ENCODE results near the gene PSORS1C1.
"Not testable (repeated sequence)": the region's sequence is repeated elsewhere in the genome, so short reads cannot be mapped to it uniquely, and the experiment has no call there.

Gene PSORS1C1, protein sequence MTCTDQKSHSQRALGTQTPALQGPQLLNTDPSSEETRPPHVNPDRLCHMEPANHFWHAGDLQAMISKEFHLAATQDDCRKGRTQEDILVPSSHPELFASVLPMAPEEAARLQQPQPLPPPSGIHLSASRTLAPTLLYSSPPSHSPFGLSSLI

DNA sequence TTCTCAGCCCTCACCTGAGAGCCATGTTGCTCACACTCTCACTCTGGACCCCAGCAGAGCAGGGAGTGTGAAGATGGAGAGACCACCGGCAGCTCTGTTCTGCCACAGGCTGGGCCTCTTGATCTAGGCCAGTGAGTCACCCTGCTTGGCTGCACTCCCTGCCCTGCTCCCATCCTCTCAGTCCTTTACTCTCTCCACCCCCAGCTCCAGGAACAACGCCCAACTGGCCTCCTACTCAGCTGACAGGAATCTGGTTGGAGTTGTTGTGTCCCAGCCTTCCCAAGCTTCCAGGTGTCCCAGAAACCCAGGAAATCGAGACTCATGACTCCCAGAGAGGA lies at the start of gene PSORS1C1:
PSORS1C1 (plus strand) TSS at position 260 of the 338 bp plus-strand sequence. CDS start 14,833 bp downstream, outside the sequence.
- DNase-seq (ENCODE audit: low read depth, low spot score) = peak; percentile 86

DNA sequence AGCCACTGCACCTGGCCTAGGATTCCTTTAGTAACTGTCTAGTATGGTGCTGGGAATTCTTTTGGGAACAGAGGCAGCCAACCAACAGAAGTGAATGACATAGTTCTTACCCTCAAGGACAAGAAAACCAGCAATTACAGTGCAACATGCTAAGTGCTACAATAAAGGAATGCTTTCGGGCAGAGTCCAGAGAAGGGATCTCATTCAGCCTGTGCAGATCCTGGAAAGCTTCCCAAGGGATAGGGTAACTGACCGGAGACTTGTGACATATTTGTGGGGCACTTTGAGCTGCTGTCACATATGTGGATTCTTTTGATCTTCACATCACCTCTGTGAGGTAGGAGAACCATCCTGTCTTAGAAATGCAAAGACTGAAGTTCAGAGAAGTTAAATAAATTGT lies 49.0 kb upstream of the PSORS1C1 start:
- DNase-seq (ENCODE audit: low read depth, low spot score) = no peak

DNA sequence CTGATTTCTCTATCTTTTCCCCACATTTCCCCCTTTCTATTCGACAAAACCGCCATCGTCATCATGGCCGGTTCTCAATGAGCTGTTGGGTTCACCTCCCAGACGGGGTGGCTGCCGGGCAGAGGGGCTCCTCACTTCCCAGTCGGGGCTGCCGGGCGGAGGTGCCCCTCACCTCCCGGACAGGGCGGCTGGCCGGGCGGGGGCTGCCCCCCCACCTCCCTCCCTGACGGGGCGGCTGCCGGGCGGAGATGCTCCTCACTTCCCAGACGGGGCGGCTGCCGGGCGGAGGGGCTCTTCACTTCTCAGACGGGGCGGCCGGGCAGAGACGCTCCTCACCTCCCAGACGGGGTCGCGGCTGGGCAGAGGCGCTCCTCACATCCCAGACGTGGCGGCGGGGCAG lies 47.6 kb upstream of the PSORS1C1 start:
- DNase-seq (ENCODE audit: low read depth, low spot score) = not testable (repeated sequence)

DNA sequence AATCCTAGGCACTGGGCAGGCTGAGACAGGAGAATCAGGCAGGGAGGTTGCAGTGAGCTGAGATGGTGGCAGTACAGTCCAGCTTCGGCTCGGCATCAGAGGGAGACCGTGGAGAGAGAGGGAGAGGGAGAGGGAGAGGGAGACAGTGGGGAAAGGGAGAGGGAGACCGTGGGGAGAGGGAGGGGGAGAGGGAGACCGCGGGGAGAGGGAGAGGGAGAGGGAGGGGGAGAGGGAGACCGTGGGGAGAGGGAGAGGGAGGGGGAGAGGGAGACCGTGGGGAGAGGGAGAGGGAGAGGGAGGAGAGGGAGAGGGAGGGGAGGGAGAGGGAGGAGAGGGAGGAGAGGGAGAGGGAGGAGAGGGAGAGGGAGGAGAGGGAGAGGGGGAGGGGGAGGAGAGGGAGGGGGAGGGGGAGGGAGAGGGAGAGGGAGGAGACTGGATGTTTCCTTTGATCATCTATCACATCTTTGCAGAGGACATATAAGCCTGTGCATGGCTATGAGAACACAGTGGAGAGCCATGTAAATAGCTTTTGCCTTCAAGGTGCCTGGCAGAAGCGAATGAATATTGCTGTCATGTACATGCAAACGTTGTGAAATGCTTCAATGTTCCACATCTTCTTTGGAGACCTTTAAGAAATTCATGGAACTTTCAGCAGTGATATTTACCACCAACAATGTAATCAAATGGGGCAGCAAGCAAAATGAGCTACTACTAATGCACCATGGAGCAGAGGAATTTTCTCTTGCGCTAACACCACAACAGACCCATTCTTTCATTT lies 46.5 kb upstream of the PSORS1C1 start:
- not testable (repeated sequence) for DNase-seq (ENCODE audit: low read depth, low spot score)

DNA sequence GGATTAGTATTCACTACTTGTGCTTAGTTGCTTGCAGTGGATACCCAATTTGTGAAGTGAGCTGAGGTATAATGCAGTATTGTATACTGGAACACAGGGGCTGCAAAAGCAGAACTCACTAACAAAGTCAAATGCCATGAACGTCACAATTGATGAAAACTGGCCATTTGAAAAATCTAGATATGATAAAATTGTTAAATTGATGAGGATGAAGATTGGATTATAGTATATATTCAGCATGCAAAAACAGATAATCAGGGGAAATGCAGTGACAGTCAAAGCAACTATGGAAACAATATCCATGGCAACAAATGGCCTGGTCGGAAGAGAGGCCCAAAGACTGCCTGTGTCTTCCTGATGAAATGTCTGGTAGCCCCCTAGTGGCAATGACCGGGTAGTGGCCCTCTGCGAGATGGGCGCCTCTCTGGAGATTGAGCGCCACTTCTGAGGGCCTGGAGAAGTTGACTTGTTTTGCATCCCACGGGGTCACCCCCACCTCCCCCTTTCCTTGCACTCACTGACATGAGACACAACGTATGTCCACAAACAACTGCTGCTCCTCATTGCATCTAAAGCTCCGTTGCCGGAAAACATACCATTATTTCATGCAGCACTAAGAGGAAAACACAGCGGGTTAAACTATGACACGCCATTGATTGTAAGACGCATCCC lies 45.8 kb upstream of the PSORS1C1 start:
- peak; percentile 86 for DNase-seq (ENCODE audit: low read depth, low spot score)

DNA sequence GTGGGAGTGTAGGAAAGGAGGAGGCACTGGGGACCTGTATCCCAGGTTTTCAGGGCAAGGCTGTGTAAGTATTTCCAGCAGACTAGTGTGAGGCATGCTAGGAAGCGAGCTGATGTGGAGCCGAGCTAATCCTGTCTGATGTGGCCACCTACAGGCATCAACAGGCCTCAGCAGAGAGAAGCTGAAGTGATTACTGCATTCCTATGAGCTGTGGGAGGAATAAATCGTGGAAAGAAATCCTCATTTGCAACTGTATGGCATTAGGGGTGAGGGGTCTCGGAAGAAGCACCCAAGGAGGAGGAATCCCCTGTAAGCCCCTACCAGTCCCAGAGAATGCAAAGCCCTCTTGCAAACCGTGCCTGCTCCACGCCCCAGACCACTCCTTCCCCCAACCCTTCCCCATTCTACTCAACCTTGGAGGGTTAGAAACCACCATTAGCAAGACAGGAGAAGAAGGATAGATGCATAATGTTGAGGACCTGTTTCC lies 43.8 kb upstream of the PSORS1C1 start:
- DNase-seq (ENCODE audit: low read depth, low spot score) = peak; percentile 82

DNA sequence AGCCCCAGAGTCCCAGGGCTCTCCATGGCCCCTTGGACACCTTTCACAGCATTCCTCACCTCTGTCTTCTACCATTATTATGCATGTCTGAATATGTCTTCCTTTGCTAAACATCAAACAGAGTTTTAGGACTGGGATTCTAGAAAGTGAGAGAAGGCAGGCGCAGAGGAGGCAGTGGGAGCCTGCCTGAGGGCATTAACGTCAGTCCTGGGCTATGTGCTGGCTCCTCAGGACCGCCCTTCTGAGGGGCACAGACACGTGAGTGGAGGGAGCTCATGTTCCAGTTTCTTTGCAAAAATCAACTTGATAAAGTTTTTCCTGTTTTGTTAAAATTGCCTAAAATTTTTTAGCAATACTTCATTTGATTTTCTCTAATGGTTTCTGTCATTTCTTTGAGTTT lies 40.2 kb upstream of the PSORS1C1 start:
- DNase-seq (ENCODE audit: low read depth, low spot score) = peak; percentile 73

DNA sequence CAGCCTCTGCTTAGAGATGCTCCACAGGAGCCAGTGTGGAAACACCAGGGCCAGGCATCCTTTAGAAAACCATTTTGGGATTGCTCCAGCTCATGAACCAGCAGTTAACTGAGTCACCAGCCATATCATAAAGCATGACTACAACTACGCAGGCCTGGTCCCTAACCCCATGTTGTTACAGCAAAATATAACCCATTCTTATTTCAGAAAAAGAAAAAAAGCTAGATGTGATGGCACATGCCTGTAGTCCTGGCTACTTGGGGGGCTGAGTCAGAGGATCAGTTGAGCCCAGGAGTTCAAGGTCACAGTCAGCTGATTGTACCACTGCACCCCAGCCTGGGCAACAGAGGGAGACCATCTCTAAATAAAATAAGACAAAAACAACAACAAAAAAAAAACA lies 39.1 kb upstream of the PSORS1C1 start:
- no peak for DNase-seq (ENCODE audit: low read depth, low spot score)

DNA sequence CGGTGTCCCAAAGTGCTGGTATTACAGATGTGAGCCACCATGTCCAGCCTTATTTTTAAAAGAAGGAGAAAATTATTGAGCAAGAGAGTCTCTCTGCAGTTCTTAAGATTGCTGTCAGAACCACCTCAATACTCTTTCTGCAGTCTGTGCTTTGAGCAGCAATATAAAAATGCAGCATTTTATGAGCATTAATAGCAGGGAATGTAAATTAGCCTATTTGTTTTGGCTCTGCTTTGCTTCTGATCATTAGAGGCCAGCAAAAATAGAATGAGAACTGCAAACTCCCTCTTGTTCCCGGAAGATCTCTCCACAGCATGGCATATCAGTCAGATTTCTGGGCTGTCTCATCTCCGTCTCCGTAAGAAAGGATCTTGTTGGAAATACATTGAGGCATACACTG lies 38.0 kb upstream of the PSORS1C1 start:
- DNase-seq (ENCODE audit: low read depth, low spot score) = no peak

DNA sequence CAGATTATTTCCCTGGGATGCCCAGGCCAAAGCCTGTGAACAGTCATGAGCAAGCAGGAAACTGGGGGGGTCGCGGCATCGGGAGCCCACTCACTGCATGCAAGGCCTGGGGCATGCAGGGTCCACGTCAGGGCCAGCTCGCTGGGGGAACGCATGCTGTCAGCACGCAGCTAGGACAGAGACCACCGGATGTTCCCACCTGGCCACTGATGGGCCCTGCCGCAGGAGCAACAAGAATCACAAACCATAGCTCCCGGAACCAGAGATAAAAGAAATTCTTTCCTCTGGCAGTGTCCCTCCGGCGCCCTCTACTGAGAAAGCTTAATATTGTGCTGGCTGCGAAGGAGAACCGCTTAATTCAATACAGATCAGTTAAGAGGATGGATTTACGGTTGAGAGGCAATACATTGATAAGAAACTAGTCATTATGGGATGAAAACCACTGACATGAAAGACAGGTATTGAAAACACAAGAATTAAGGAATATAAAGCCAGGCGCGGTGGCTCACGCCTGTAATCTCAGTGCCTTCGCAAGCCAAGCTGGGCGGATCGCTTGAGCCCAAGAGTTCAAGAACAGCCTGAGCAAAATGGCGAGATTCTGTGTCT lies 34.8 kb upstream of the PSORS1C1 start:
- DNase-seq (ENCODE audit: low read depth, low spot score) = peak; percentile 81

DNA sequence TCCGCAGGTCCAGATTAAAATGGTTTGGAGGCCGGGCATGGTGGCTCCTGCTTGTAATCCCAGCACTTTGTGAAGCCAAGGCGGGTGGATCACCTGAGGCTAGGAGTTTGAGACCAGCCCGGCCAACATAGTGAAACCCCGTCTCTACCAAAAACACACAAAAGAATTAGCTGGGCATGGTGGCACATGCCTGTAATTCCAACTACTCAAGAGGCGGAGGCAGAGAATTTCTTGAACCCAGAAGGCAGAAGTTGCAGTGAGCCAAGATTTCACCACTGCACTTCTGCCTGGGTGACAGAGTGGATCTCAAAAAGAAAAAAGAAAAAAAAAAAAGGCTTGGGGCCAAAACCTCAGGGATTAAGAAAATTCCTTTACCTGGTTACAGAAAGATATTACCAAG lies 32.7 kb upstream of the PSORS1C1 start:
- no peak for DNase-seq (ENCODE audit: low read depth, low spot score)

DNA sequence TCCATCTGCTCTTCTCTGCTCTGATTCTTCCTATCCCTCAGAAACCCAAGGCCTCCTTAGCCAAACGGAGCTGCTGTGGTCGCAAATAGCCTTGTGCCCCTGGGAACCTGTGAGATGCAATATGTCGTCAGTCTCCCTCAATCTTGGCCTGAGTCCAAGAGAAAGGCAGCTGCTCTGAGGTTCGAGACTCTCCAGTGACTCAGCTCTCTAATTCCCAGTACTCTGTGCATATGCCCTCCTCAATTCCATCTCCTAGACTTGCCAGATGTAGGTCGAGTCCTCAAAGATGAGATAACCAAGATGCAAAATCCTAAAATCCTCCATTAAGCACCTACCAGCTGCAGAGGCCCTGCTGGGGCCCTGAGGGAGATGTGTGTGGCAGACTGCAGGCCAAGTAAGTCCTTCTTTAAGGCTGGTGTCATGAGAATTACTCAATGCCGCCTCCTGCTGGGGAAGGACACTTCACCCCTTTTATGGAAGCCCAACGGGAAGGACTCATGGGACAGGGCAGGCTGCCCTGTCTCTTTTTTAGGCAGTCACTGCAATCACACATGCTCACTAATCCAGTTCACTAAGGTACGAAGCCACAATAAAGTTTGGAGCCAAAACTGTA lies 30.8 kb upstream of the PSORS1C1 start:
- peak; percentile 83 for DNase-seq (ENCODE audit: low read depth, low spot score)

DNA sequence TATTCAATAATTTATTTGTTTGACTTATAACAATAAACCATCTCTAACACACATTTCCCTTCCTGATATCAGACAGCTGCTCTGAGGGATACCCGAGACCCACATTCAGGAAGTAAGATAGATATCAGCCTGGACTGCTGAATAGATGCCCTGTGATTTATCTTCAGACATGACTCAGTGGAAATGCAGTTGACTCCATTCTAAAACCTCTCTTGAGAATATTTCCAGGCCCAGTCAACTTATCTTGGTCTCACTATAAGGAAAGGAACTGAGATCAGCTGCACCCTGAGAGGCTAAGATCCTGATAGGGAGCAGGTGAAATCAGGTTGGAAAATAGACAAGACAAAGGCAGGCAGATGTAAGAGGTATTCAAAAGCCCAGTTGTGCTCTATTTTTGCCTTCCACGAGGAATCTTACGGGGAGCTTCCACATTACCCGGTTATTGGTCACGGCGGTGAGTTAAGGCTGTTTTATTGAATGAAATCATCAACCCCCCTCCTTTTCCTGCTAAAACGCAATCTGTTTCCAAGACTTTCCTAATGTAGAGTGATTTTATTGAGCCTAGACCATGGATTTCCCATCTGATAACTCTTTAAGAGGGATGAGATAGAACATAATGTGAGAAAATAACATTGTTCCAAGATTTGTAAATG lies 27.7 kb upstream of the PSORS1C1 start:
- DNase-seq (ENCODE audit: low read depth, low spot score) = no peak

DNA sequence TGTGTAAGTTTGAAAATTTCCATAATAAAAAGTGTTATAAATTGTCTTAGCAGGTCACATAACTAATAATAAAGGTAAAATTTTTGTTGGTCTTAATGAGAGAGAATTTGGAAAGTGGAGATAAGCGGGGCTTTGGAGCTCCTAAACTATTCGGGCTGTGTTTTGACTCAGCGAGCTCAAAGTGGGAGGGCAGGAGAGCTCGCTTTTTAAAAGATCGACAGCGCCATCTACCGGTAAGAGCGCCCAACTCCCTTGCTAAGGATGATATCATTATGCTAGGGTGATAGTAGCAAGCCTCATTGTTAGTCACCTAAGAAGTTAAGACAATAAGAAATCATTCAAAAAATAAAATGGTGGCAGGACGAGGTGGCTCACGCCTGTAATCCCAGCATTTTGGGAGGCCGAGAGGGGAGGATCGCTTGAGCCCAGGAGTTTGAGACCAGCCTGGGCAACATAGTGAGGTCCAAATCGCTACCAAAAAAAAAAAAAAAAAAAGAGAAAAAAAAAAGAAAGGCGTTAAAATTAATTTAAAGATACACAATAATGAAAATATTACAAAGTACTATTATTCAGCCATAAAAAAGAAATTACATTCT lies 27.0 kb upstream of the PSORS1C1 start:
- peak; percentile 88 for DNase-seq (ENCODE audit: low read depth, low spot score)

DNA sequence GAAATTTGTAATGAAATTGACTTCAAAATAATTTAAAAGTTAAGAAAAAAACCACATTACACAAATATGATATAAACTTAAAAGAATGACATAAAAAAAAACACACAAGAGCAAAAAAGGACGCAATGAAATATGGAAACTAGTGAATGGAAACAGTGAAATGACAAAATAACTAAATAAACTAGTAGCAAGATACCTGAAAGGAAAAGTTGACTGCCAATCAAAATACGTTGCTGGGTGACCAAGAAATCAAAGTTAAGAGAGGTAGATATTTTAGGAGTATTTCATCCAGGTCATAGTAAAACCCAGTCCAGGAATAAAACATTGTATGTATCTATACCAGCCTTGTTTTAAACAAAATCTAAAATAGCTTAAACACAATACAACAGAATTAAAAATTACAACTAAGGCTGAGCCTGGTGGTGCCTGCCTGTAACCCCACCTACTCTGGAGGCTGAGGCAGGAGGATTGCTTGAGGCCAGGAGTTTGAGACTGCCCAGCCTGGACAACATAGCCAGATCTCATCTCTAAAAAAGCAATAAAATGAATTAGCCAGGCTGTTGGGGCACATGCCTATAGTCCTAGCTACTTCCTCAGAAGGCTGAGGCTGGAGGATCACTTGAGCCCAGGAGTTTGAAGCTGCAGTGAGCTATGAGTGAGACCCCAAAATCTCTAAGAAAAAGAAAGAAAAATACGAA lies 24.2 kb upstream of the PSORS1C1 start:
- no peak for DNase-seq (ENCODE audit: low read depth, low spot score)

DNA sequence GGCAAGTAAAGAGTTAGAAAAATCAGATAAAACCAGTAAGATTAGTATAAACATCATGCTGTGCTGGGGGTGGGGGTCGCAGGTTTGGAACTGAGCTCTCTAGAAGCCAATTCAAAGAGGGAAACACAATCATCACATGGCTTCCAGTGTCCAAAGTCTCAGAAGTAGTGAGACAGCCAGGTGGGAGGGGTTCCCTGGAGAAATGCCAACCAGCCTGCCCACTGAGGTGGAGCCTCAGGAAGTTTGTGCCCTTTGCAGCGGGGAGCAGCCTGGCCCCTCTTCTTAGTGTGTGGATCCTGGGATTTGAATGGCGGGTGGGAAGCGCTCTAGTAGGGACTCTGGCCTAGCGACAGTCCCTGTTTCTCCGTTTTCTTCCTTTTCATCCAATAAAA lies 23.6 kb upstream of the PSORS1C1 start:
- no peak for DNase-seq (ENCODE audit: low read depth, low spot score)

DNA sequence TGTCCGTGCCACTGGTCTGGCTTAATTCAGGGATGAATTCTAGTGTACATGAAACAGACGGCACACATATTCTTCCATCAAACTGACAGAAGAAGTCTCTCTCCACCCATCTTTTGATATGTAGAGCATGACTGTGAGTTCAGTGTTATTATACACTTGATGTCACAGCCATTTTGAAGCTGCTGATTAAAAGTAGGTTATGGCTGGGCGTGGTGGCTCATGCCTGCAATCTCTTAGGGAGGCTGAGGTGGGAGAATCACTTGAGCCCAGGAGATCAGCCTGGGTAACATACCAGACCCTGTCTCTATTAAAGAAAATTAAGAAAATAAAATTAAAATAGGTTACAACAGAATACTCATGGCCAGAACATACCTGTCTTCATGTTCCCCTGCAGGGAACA lies 22.9 kb upstream of the PSORS1C1 start:
- DNase-seq (ENCODE audit: low read depth, low spot score) = no peak

DNA sequence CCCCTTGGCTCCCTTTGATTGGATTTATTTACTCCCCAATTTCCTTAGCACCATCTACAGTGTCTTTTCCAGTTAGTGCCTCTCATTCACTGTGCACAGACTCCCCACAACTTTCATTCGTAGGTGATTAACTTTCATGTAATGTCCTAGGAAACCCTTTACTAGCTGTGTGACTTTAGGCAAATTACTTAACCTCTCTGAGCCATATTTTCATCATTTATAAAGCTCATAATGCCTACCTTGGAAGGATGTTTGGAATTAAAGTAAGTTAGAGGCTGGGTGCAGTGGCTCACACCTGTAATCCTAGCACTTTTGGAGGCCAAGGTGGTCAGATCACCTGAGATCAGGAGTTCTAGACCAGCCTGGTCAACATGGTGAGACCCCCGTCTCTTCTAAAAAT lies 22.4 kb upstream of the PSORS1C1 start:
- DNase-seq (ENCODE audit: low read depth, low spot score) = no peak

DNA sequence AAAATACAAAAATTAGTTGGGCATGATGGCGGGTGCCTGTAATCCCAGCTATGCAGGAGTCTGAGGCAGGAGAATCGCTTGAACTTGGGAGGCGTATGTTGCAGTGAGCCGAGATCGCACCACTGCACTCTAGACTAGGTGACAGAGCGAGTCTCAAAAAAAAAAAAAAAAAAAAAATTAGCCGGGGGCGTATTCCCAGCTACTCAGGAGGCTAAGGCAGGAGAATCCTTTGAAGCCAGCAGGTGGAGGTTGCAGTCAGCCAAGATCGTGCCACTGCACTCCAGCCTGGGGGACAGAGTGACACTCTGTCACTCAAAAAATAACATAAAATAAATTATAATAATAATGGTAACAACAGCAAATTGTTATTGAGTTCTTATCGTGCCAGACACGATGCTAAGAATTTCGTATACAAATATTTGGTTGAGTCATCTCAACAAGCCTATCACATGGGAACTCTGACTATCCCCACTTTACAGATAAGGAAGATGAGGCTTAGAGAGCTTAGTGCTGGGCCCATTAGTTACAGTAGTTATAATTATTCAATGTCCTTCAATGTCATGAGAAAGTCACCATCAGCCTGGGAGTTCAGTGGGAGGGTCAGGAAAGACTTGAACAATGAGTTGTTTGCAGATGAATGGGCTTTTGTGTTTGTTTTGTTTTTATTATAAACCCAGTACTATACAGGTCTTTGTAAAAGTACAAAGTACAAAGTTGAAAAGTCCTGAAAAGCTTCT lies 21.7 kb upstream of the PSORS1C1 start:
- DNase-seq (ENCODE audit: low read depth, low spot score) = peak; percentile 47

DNA sequence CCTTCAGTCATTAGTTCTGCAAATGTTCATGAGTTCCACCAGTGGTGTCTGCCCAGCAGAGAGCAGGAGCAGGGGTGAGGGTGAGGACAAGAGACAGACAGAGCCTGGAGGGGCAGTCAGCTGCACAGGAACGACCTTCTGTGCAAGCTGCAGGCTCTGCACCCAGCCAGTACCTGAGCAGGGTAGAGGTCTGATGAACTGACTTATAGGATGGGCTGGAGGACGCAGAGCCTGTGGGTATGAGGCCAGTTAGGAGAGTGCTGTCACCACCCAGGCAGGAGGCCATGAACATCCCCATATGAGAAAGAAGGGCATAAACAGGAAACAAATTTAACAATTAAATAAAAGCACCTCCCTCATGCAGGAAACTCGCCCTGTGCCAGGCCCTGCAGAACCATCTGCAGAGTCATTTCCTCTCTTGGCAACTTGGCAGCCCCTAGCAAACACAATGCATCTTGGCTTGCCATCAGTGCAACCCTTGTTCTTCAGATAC lies 20.2 kb upstream of the PSORS1C1 start:
- no peak for DNase-seq (ENCODE audit: low read depth, low spot score)
